ENCODE data around the gene USP26. TPM values are rescaled to one million over a fixed set of nuclear protein-coding genes. Genes with fewer than 3 reads are reported as not detected.

The USP26 gene
- total RNA-seq, 4 donors from 2014 or later: not detected

- Histone ChIP-seq H3K9me3 (no peaks in the 10 kb centered on the region), H3K4me3 (no peak overlapping the region), H3K27me3 (no peaks in the 10 kb centered on the region), H3K36me3 (no peaks in the 10 kb centered on the region), H3K27ac (no peak overlapping the region), H3K4me1 (no peaks in the 10 kb centered on the region)
- DNase-seq: no peak
- TF ChIP-seq POLR2A (IDR thresholded peaks at IDR 0.05): no peak
- TF ChIP-seq, protein P1, sequence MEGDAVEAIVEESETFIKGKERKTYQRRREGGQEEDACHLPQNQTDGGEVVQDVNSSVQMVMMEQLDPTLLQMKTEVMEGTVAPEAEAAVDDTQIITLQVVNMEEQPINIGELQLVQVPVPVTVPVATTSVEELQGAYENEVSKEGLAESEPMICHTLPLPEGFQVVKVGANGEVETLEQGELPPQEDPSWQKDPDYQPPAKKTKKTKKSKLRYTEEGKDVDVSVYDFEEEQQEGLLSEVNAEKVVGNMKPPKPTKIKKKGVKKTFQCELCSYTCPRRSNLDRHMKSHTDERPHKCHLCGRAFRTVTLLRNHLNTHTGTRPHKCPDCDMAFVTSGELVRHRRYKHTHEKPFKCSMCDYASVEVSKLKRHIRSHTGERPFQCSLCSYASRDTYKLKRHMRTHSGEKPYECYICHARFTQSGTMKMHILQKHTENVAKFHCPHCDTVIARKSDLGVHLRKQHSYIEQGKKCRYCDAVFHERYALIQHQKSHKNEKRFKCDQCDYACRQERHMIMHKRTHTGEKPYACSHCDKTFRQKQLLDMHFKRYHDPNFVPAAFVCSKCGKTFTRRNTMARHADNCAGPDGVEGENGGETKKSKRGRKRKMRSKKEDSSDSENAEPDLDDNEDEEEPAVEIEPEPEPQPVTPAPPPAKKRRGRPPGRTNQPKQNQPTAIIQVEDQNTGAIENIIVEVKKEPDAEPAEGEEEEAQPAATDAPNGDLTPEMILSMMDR (IDR thresholded peaks at IDR 0.05): no peak
Observed at GRCh38 chrX:133068461-133068860, 28.4 kb downstream of the USP26 start.

- TF ChIP-seq POLR2A (IDR thresholded peaks at IDR 0.05): no peak
- TF ChIP-seq, protein P1 (IDR thresholded peaks at IDR 0.05): no peak
- H3K4me3 ChIP-seq: no peak overlapping the region
- H3K36me3 ChIP-seq: no peaks in the 10 kb centered on the region
- no peak for DNase-seq
- H3K4me1 ChIP-seq: no peaks in the 10 kb centered on the region
- no peaks in the 10 kb centered on the region for H3K27me3 ChIP-seq
- no peaks in the 10 kb centered on the region for H3K9me3 ChIP-seq
- H3K27ac ChIP-seq: no peak overlapping the region
Observed at GRCh38 chrX:133056341-133056740, 40.6 kb downstream of the USP26 start.

DNA sequence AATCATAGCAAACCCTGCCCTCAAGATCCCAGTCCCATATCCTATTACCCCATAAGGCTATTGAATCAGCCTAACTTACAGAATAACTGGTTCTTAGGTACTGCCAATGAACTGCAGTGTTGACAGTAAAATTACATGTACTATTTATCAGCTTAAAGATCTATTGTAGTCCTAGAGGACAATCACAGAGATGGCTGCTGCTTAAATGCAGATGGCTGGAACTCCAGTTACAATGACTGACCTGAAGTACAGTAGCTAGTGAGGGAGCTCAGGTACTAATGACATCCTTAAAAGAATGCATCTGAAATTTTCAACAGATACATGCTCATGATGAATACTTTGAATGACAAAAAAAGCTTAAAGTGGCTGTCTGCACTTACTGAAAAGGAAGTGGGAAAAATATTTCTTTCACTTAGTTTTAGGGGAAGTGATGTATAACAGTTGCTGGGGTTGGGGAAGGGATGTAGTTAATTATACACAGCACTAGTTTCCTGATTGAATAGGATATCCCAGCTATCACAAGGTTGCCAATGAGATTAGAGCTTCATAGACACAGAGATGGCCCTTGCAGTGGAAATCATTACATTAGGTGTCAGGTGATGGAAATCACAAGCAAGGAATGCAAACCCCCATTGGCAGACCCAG is 42.0 kb downstream of the USP26 start:
- Histone ChIP-seq H3K36me3 (no peaks in the 10 kb centered on the region), H3K9me3 (no peaks in the 10 kb centered on the region), H3K4me3 (no peak overlapping the region), H3K4me1 (no peaks in the 10 kb centered on the region), H3K27me3 (no peaks in the 10 kb centered on the region), H3K27ac (no peak overlapping the region)
- DNase-seq: no peak
- no peak for TF ChIP-seq POLR2A (IDR thresholded peaks at IDR 0.05)
- TF ChIP-seq, protein P1 (IDR thresholded peaks at IDR 0.05): no peak

GRCh38 chrX:133053861-133054598 is 42.9 kb downstream of the USP26 start:
- Histone ChIP-seq H3K27ac (no peak overlapping the region), H3K4me1 (no peaks in the 10 kb centered on the region), H3K4me3 (no peak overlapping the region), H3K36me3 (no peaks in the 10 kb centered on the region), H3K27me3 (no peaks in the 10 kb centered on the region), H3K9me3 (no peaks in the 10 kb centered on the region)
- no peak for DNase-seq
- TF ChIP-seq, protein P1 (IDR thresholded peaks at IDR 0.05): no peak
- TF ChIP-seq POLR2A (IDR thresholded peaks at IDR 0.05): no peak

DNA sequence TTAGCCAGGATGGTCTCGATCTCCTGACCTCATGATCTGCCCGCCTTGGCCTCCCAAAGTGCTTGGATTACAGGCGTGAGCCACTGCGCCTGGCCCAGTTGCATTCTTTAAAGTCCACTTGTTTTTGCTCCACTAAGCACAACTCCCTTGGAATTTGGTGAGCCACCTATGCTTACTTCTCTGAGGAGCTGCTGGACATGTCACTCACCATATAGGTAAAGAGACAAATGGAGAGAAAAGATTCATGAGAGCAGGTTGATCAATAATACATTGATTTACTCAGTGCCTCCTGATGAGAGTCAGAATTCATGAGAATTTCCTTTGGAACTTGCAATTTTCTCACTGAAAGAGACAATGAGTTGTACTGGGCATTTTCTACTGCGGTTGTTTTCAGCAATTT is 48.2 kb downstream of the USP26 start:
- Histone ChIP-seq H3K27me3 (no peaks in the 10 kb centered on the region), H3K36me3 (no peaks in the 10 kb centered on the region), H3K9me3 (no peaks in the 10 kb centered on the region), H3K4me3 (no peak overlapping the region), H3K27ac (no peak overlapping the region), H3K4me1 (no peaks in the 10 kb centered on the region)
- no peak for DNase-seq
- TF ChIP-seq POLR2A (IDR thresholded peaks at IDR 0.05): no peak
- TF ChIP-seq, protein P1 (IDR thresholded peaks at IDR 0.05): no peak
